SK-N-SH (cell line): ENCODE measurements around the gene KLK3. TPM values are rescaled to one million over a fixed set of nuclear protein-coding genes. Genes with fewer than 3 reads are reported as not detected.

Source experiments
- CTCF ChIA-PET: fragments of 300-600, 350-600 bp; formaldehyde crosslinking; extraction: SDS; loops from one replicate; lab custom pipeline; 2021; lab: Yijun Ruan, JAX
- POLR2A ChIA-PET: fragments of 350-600 bp; sonication (Branson Sonifier 250); formaldehyde crosslinking; extraction: SDS; loops from one replicate; lab custom pipeline; 2020; ENCODE audit warnings: antibody characterized with exemption, inconsistent platforms; lab: Yijun Ruan, JAX
- DNase-seq: peaks from one replicate; pipeline ENCODE4 v3.0.0; 2012
- H2AFZ ChIP-seq: fragments of 200-600 bp; sonication (generic); 2 replicates; pipeline ENCODE4 v1.8.1; 2016; ENCODE audit warnings: antibody characterized with exemption, mild to moderate bottlenecking, low read depth
- H3F3A ChIP-seq: fragments of 200-600 bp; sonication (generic); replicated peaks from 2 replicates; pipeline ENCODE3; 2016; ENCODE audit warnings: antibody characterized with exemption, mild to moderate bottlenecking; ENCODE audit not compliant: insufficient read depth
- H3K27ac ChIP-seq, 2 experiments: fragments of 200-500 bp in 1 of 2; fragments of 200-600 bp in 1 of 2; sonication (Bioruptor generic) in 1 of 2; sonication (generic), shearing (Covaris generic) in 1 of 2; 2 replicates each; pipeline versions ENCODE4 v1.5.1 to v1.6.1; 2014 to 2016; ENCODE audit warnings: low read depth in 2 of 2, inconsistent platforms in 1 of 2, low read length in 1 of 2, mild to moderate bottlenecking in 1 of 2, mixed read lengths in 1 of 2
- H3K27me3 ChIP-seq: fragments of 200-600 bp; sonication (generic), shearing (Covaris generic); 2 replicates; pipeline ENCODE4 v1.6.1; 2016; ENCODE audit warnings: mixed run types; ENCODE audit not compliant: insufficient read depth
- H3K36me3 ChIP-seq, 2 experiments: fragments of 200-500 bp in 1 of 2; fragments of 200-600 bp in 1 of 2; sonication (Bioruptor generic) in 1 of 2; sonication (generic) in 1 of 2; replicated peaks in 1 of 2; 2 replicates each; pipeline versions ENCODE3 to v1.5.1; 2014 to 2016; ENCODE audit warnings: low read length in 1 of 2, mild to moderate bottlenecking in 1 of 2; ENCODE audit not compliant: insufficient read depth in 2 of 2, control insufficient read depth in 1 of 2
- H3K4me1 ChIP-seq, 2 experiments: fragments of 200-500 bp in 1 of 2; fragments of 200-600 bp in 1 of 2; sonication (Bioruptor generic) in 1 of 2; sonication (generic), shearing (Covaris generic) in 1 of 2; 2 replicates each; pipeline versions ENCODE4 v1.5.1 to v1.6.1; 2014 to 2016; ENCODE audit warnings: low read depth in 1 of 2, low read length in 1 of 2, mixed run types in 1 of 2; ENCODE audit not compliant: insufficient read depth in 2 of 2, control insufficient read depth in 1 of 2
- H3K4me2 ChIP-seq: fragments of 200-600 bp; sonication (generic), shearing (Covaris generic); 2 replicates; pipeline ENCODE4 v1.6.1; 2017; ENCODE audit warnings: mixed run types
- H3K4me3 ChIP-seq, 2 experiments: fragments of 200-500 bp in 1 of 2; fragments of 200-600 bp in 1 of 2; sonication (Bioruptor generic) in 1 of 2; sonication (generic), shearing (Covaris generic) in 1 of 2; 2 replicates each; pipeline versions ENCODE4 v1.5.1 to v1.8.1; 2014 to 2016; ENCODE audit warnings: low read depth in 2 of 2, inconsistent platforms in 1 of 2, low read length in 1 of 2, mild to moderate bottlenecking in 1 of 2, mixed read lengths in 1 of 2, moderate library complexity in 1 of 2
- H3K79me2 ChIP-seq: fragments of 200-600 bp; sonication (generic); 2 replicates; pipeline ENCODE4 v1.8.1; 2017; ENCODE audit warnings: mild to moderate bottlenecking; ENCODE audit not compliant: insufficient read depth
- H3K9ac ChIP-seq: fragments of 200-600 bp; sonication (generic); 2 replicates; pipeline ENCODE4 v1.6.1; 2017; ENCODE audit warnings: mixed run types
- H3K9me2 ChIP-seq: fragments of 200-600 bp; sonication (generic); 2 replicates; pipeline ENCODE4 v1.6.1; 2017; ENCODE audit warnings: mixed run types
- H3K9me3 ChIP-seq: fragments of 200-600 bp; sonication (generic); 2 replicates; pipeline ENCODE4 v1.6.1; 2017; ENCODE audit warnings: mixed run types, mild to moderate bottlenecking, moderate library complexity
- H4K20me1 ChIP-seq: fragments of 200-600 bp; sonication (generic); 2 replicates; pipeline ENCODE4 v1.6.1; 2017; ENCODE audit warnings: mild to moderate bottlenecking, mixed run types; ENCODE audit not compliant: insufficient read depth
- CTCF ChIP-seq: fragments of 200-600 bp; sonication (generic); IDR thresholded peaks from 2 replicates; pipeline ENCODE4 v1.6.1; 2017; ENCODE audit warnings: antibody characterized with exemption, mild to moderate bottlenecking, moderate library complexity
- FOXJ3 ChIP-seq: sonication (generic); formaldehyde crosslinking; IDR thresholded peaks from 2 replicates; pipeline ENCODE4 v1.5.1; 2020; ENCODE audit warnings: mild to moderate bottlenecking, missing genetic modification reagents
- MEF2A ChIP-seq: IDR thresholded peaks from 2 replicates; pipeline ENCODE4 v1.4.0; 2012; ENCODE audit warnings: low read depth, borderline replicate concordance
- MXI1 ChIP-seq: IDR thresholded peaks from 2 replicates; pipeline ENCODE4 v1.6.1; 2012; ENCODE audit warnings: mild to moderate bottlenecking, low read depth, low read length, improper control_type of control experiment
- NFIC ChIP-seq: IDR thresholded peaks from 2 replicates; pipeline ENCODE4 v1.4.0; 2012; ENCODE audit warnings: borderline replicate concordance
- NRF1 ChIP-seq: IDR thresholded peaks from 2 replicates; pipeline ENCODE4 v1.6.1; 2012; ENCODE audit warnings: low read depth, mild to moderate bottlenecking, low read length
- RAD21 ChIP-seq: IDR thresholded peaks from 2 replicates; pipeline ENCODE4 v1.6.1; 2012; ENCODE audit warnings: mild to moderate bottlenecking, low read length
- RCOR1 ChIP-seq: fragments of 150-350 bp; IDR thresholded peaks from 2 replicates; pipeline ENCODE4 v1.6.1; 2017; ENCODE audit warnings: antibody characterized with exemption, low read length
- REST ChIP-seq: IDR thresholded peaks from 2 replicates; pipeline ENCODE4 v1.6.1; 2012; ENCODE audit warnings: mild to moderate bottlenecking, low read depth, low read length, moderate library complexity
- RFX5 ChIP-seq: IDR thresholded peaks from 2 replicates; pipeline ENCODE4 v1.6.1; 2012; ENCODE audit warnings: mild to moderate bottlenecking, improper control_type of control experiment, low read length
- RXRA ChIP-seq: IDR thresholded peaks from 2 replicates; pipeline ENCODE4 v1.4.0; 2012; ENCODE audit warnings: low read depth, mild to moderate bottlenecking, borderline replicate concordance
- SMC3 ChIP-seq: IDR thresholded peaks from 2 replicates; pipeline ENCODE4 v1.6.1; 2012; ENCODE audit warnings: low read depth, low read length, improper control_type of control experiment
- TAF1 ChIP-seq: IDR thresholded peaks from 2 replicates; pipeline ENCODE4 v1.6.1; 2012; ENCODE audit warnings: low read depth, mild to moderate bottlenecking, low read length, moderate library complexity, borderline replicate concordance
- TEAD4 ChIP-seq: IDR thresholded peaks from 2 replicates; pipeline ENCODE4 v1.4.0; 2012; ENCODE audit warnings: mild to moderate bottlenecking, borderline replicate concordance; ENCODE audit not compliant: insufficient read depth
- YY1 ChIP-seq: IDR thresholded peaks from 2 replicates; pipeline ENCODE4 v1.4.0; 2012; ENCODE audit warnings: low read depth, mild to moderate bottlenecking
- WGBS: methylation state at CpG from one replicate; pipeline ENCODE4 v1.1.6; 2017; ENCODE audit warnings: low lambda C conversion rate; 5-methylcytosine and 5-hydroxymethylcytosine counted together
- polyA plus RNA-seq, 3 experiments: library from polyadenylated mRNA; depleted of rRNA; stranded (reverse); fragments of >200 nt; gene quantifications; 2 replicates each; pipeline ENCODE4 v1.2.3, GENCODE V29; 2012

KLK3 gene
- polyA plus RNA-seq, 1 of the 3 experiments (the other 2 are of a cell fraction), result not detected

- WGBS, result 30% methylated on average over 10 of the region's 10 CpGs
- no peaks in the 10 kb centered on the region for H3K9me3 ChIP-seq
- ChIA-PET POLR2A (no interaction called here), CTCF (interaction anchor here (0.6 to 1.6 kb wide), 4 partner anchors 56 to 177 kb away, joined by 3 to 4 read pairs (median 4); no protein-coding TSS in a partner anchor)
- no peaks in the 10 kb centered on the region for H3F3A ChIP-seq
- peaks cover 0 to 7% of the 10 kb centered on the region in 2 experiments; a peak in 1 of 4 replicates for H3K4me1 ChIP-seq
- no peak overlapping the region for H3K27ac ChIP-seq
- peaks cover 25% of the 10 kb centered on the region; the same call in 1 of the 2 replicates for H3K27me3 ChIP-seq
- H3K79me2 ChIP-seq, result no peaks in the 10 kb centered on the region
- H4K20me1 ChIP-seq, result no peaks in the 10 kb centered on the region
- no peak overlapping the region for H3K4me3 ChIP-seq
- no peaks in the 10 kb centered on the region for H3K36me3 ChIP-seq
- no peak overlapping the region for H3K9ac ChIP-seq
- no peak overlapping the region for H3K4me2 ChIP-seq
- TF ChIP-seq CTCF (no peak), RFX5 (no peak), RAD21 (no peak), SMC3 (no peak), REST (no peak), MEF2A (no peak), TEAD4 (no peak), RCOR1 (no peak), TAF1 (no peak), MXI1 (no peak), FOXJ3 (CRISPR knock-in tag) (no peak), YY1 (no peak), NRF1 (no peak), NFIC (no peak), RXRA (no peak)
- no peak overlapping the region for H2AFZ ChIP-seq
- no peaks in the 10 kb centered on the region for H3K9me2 ChIP-seq
- DNase-seq, result no peak
Observed at GRCh38 chr19:50839712-50840655, 14.7 kb upstream of the KLK3 start.
